ENCODE measurements around the gene DEPDC1B.

DNA sequence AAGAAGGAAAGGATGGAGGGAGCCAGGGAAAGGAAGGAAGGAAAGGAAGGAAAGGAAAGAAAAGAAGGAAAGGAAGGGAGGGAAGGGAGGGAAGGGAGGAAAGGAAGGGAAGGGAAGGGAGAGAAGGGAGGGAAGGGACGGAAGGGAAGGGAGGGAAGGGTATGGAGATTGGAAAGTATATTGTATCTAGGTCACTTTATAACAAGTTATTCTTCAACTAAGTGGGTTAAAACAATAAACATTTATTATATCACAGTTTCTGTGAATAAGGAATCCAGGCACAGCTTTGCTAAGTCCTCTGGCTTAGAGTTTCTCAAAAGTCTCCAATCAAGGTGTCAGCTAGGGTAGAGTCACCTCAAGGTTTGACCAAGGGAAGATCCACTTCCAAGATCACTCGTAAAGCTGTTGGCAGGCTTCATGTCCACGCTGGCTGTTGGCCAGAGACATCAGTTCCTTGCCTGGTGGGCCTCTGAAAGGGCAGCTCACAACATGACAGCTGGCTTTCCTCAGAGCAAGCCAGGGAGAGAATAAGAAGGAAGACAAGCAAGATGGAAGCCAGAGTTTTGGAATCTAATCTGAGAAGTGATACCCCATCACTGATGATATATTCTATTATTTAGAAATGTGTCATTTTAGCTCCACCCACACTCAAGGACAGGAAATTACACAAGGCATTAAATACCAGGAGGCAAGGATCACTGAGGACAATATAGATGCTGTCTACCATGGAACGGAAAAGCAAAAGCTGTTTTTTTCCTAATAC lies 105.1 kb downstream of the DEPDC1B start:
- TF ChIP-seq, protein P1, sequence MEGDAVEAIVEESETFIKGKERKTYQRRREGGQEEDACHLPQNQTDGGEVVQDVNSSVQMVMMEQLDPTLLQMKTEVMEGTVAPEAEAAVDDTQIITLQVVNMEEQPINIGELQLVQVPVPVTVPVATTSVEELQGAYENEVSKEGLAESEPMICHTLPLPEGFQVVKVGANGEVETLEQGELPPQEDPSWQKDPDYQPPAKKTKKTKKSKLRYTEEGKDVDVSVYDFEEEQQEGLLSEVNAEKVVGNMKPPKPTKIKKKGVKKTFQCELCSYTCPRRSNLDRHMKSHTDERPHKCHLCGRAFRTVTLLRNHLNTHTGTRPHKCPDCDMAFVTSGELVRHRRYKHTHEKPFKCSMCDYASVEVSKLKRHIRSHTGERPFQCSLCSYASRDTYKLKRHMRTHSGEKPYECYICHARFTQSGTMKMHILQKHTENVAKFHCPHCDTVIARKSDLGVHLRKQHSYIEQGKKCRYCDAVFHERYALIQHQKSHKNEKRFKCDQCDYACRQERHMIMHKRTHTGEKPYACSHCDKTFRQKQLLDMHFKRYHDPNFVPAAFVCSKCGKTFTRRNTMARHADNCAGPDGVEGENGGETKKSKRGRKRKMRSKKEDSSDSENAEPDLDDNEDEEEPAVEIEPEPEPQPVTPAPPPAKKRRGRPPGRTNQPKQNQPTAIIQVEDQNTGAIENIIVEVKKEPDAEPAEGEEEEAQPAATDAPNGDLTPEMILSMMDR (IDR thresholded peaks at IDR 0.05; ENCODE audit: poor library complexity, severe bottlenecking) = no peak
- TF ChIP-seq EZH2 (IDR thresholded peaks at IDR 0.05; ENCODE audit: borderline replicate concordance, insufficient read depth, low read length, poor library complexity, severe bottlenecking) (no peak), RAD21 (conservative IDR thresholded peaks at IDR 0.05) (no peak), EP300 (conservative IDR thresholded peaks at IDR 0.05; ENCODE audit: poor library complexity, severe bottlenecking) (no peak), POLR2AphosphoS5 (IDR thresholded peaks at IDR 0.05) (no peak), TAF1 (IDR thresholded peaks at IDR 0.05; ENCODE audit: low read depth) (no peak), SMC3 (conservative IDR thresholded peaks at IDR 0.05; ENCODE audit: poor library complexity) (no peak)
- TF ChIP-seq, protein P2, sequence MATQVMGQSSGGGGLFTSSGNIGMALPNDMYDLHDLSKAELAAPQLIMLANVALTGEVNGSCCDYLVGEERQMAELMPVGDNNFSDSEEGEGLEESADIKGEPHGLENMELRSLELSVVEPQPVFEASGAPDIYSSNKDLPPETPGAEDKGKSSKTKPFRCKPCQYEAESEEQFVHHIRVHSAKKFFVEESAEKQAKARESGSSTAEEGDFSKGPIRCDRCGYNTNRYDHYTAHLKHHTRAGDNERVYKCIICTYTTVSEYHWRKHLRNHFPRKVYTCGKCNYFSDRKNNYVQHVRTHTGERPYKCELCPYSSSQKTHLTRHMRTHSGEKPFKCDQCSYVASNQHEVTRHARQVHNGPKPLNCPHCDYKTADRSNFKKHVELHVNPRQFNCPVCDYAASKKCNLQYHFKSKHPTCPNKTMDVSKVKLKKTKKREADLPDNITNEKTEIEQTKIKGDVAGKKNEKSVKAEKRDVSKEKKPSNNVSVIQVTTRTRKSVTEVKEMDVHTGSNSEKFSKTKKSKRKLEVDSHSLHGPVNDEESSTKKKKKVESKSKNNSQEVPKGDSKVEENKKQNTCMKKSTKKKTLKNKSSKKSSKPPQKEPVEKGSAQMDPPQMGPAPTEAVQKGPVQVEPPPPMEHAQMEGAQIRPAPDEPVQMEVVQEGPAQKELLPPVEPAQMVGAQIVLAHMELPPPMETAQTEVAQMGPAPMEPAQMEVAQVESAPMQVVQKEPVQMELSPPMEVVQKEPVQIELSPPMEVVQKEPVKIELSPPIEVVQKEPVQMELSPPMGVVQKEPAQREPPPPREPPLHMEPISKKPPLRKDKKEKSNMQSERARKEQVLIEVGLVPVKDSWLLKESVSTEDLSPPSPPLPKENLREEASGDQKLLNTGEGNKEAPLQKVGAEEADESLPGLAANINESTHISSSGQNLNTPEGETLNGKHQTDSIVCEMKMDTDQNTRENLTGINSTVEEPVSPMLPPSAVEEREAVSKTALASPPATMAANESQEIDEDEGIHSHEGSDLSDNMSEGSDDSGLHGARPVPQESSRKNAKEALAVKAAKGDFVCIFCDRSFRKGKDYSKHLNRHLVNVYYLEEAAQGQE (IDR thresholded peaks at IDR 0.05; ENCODE audit: borderline replicate concordance) = no peak

All from neural cell (in vitro differentiated cells).